Lung (tissue), 12 donors: Measurements from ENCODE around the gene MBD1. TPM values are rescaled to one million over a fixed set of nuclear protein-coding genes. Genes with fewer than 3 reads are reported as not detected.

Source experiments
- ATAC-seq: fragments of 200-7000 bp; cut with Tn5 transposase; one replicate; pipeline ENCODE4 v1.9.1; 2020; ENCODE audit warnings: moderate number of reproducible peaks; ENCODE audit not compliant: insufficient read depth, low FRiP score
- DNase-seq, 3 donors: peaks; one replicate each; pipeline ENCODE4 v3.0.0-alpha.2; 2013 to 2017
- H3K27ac ChIP-seq, 2 donors: one replicate each; pipeline ENCODE4 v1.5.1; 2013; ENCODE audit warnings: mild to moderate bottlenecking in 2 of 2, moderate library complexity in 2 of 2, control low read depth in 1 of 2, inconsistent platforms in 1 of 2, low read depth in 1 of 2, low read length in 1 of 2
- H3K27me3 ChIP-seq, 3 donors: one replicate each; pipeline ENCODE4 v1.5.1; 2013; ENCODE audit warnings: low read length in 2 of 3; ENCODE audit not compliant: control insufficient read depth in 3 of 3, insufficient read depth in 3 of 3
- H3K36me3 ChIP-seq, 4 donors: one replicate each; pipeline ENCODE4 v1.5.1; 2013; ENCODE audit warnings: low read length in 4 of 4, mild to moderate bottlenecking in 1 of 4, moderate library complexity in 1 of 4; ENCODE audit not compliant: control insufficient read depth in 4 of 4, insufficient read depth in 4 of 4
- H3K4me1 ChIP-seq, 5 donors: one replicate each; pipeline ENCODE4 v1.5.1; 2013; ENCODE audit warnings: low read length in 5 of 5, mild to moderate bottlenecking in 2 of 5, moderate library complexity in 1 of 5; ENCODE audit not compliant: control insufficient read depth in 5 of 5, insufficient read depth in 5 of 5
- H3K4me3 ChIP-seq: one replicate; pipeline ENCODE4 v1.5.1; 2013; ENCODE audit warnings: mild to moderate bottlenecking, control low read depth, moderate library complexity
- H3K9ac ChIP-seq, 2 donors: one replicate each; pipeline ENCODE4 v1.5.1; 2013; ENCODE audit warnings: low read length in 2 of 2, control low read depth in 1 of 2; ENCODE audit not compliant: insufficient read depth in 1 of 2
- H3K9me3 ChIP-seq, 4 donors: one replicate each; pipeline ENCODE4 v1.5.1; 2013; ENCODE audit warnings: low read length in 3 of 4, mild to moderate bottlenecking in 1 of 4, moderate library complexity in 1 of 4; ENCODE audit not compliant: control insufficient read depth in 4 of 4, insufficient read depth in 3 of 4
- CTCF ChIP-seq: IDR thresholded peaks from 2 replicates; pipeline ENCODE4 v1.5.1; 2012; ENCODE audit warnings: mild to moderate bottlenecking; ENCODE audit errors: control extremely low read depth, extremely low read depth
- WGBS, 2 donors: extraction: QIAGEN DNeasy Blood & Tissue Kit; methylation state at CpG; one replicate each; pipeline ENCODE4 v1.1.7; 2013; 5-methylcytosine and 5-hydroxymethylcytosine counted together
- polyA plus RNA-seq, 2 donors: library from polyadenylated mRNA; stranded (reverse); fragments of 200-250 nt; gene quantifications; one replicate each; pipeline ENCODE4 v1.2.1, GENCODE V29; 2013
- total RNA-seq, 2 donors: library from RNA; depleted of rRNA in 1 of 2; stranded (reverse); fragments of >200 nt in 1 of 2; gene quantifications; one replicate each; pipeline ENCODE4 v1.2.1, GENCODE V29; 2014 to 2021
- donor health status: control.
- donor health status: control.
- donor health status: Bipolar disorder and iron deficiency.
- donor health status: healthy.
- donor health status: DM: yes; HTN: yes; CAD: no.

MBD1 gene
- total and polyA plus RNA-seq, 4 donors, result 24.0 to 81.5 (median 59.1) TPM

- H3K36me3 ChIP-seq, result no peaks in the 10 kb centered on the region
- WGBS, 2 donors, result 23 to 26% methylated on average over 44 to 49 of the region's 49 CpGs
- no peak overlapping the region for H3K27ac ChIP-seq
- peaks cover 0 to 7% (median 0%) of the 10 kb centered on the region in 4 donors for H3K9me3 ChIP-seq
- TF ChIP-seq CTCF, result no peak
- H3K9ac ChIP-seq, result no peak overlapping the region
- ATAC-seq (no peak), DNase-seq (no peak)
- no peak overlapping the region for H3K4me3 ChIP-seq
- peaks cover 0 to 18% (median 17%) of the 10 kb centered on the region in 3 donors for H3K27me3 ChIP-seq
- H3K4me1 ChIP-seq, result peaks cover 0 to 3% (median 0%) of the 10 kb centered on the region in 5 donors
Measured at GRCh38 chr18:50298443-50299284, 17.3 kb upstream of the MBD1 start.

GRCh38 chr18:50297621-50298442, 16.5 kb upstream of the MBD1 start:
- peaks cover 0 to 18% (median 17%) of the 10 kb centered on the region in 3 donors for H3K27me3 ChIP-seq
- ATAC-seq (peak; percentile 81), DNase-seq (peak; percentile 86 to 91 (median 90))
- no peaks in the 10 kb centered on the region for H3K36me3 ChIP-seq
- no peak overlapping the region for H3K27ac ChIP-seq
- TF ChIP-seq CTCF, result no peak
- peak overlapping the region; percentile 6 for H3K4me3 ChIP-seq
- H3K9me3 ChIP-seq, result peaks cover 0 to 7% (median 0%) of the 10 kb centered on the region in 4 donors
- no peak overlapping the region for H3K9ac ChIP-seq
- WGBS, 2 donors, result 10 to 11% methylated on average over 28 of the region's 28 CpGs
- H3K4me1 ChIP-seq, result peaks cover 0 to 3% (median 0%) of the 10 kb centered on the region in 5 donors

DNA sequence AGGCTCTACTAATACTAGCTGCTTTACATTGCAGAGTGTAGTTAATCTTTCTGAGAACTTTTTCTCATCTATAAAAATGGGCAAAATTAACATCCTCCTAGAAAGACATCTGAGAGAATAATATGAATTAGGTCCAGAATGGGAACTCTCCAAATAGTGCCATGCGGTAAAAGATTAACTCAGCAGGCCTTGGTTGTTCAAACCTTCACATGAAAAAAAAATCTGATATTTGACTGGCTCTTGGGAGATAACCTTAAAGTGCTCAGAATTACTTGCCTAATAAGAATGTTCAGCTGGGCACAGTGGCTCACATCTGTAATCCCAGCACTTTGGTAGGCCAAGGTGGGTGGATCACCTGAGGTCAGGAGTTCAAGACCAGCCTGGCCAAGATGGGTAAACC, 11.7 kb upstream of the MBD1 start:
- Histone ChIP-seq H3K27ac (no peak overlapping the region), H3K9me3 (no peaks in the 10 kb centered on the region), H3K4me3 (no peak overlapping the region), H3K4me1 (no peaks in the 10 kb centered on the region), H3K27me3 (no peaks in the 10 kb centered on the region), H3K9ac (no peak overlapping the region), H3K36me3 (no peaks in the 10 kb centered on the region)
- DNase-seq (no peak), ATAC-seq (no peak)
- no peak for TF ChIP-seq CTCF
- WGBS, 2 donors, result 89 to 100% methylated on average over 1 of the region's 1 CpG
